Stimulated activated naive CD8-positive, alpha-beta T cell treated with anti-CD3 and anti-CD28 coated beads, Interleukin-15, Interleukin-2, amounts not matched to agents 100 ng/mL and 50 ng/mL, for 24 hours (primary cell): ENCODE results near the gene NUP50.
A peak's percentile ranks its signal among the peaks of the same experiment; 100 is the strongest.

Experiments used
- H3K27ac Mint-ChIP-seq: one replicate; pipeline ENCODE4 v1.8.0; 2021; ENCODE audit warnings: mild to moderate bottlenecking, mixed read lengths
- H3K27me3 Mint-ChIP-seq: one replicate; pipeline ENCODE4 v1.8.0; 2021; ENCODE audit warnings: mixed read lengths
- H3K36me3 Mint-ChIP-seq: one replicate; pipeline ENCODE4 v1.8.0; 2021; ENCODE audit warnings: low read depth, mixed read lengths
- H3K4me1 Mint-ChIP-seq: one replicate; pipeline ENCODE4 v1.8.0; 2021; ENCODE audit warnings: low read depth, mixed read lengths
- H3K4me3 Mint-ChIP-seq: one replicate; pipeline ENCODE4 v1.8.0; 2021; ENCODE audit warnings: mild to moderate bottlenecking, mixed read lengths
- H3K9me3 Mint-ChIP-seq: one replicate; pipeline ENCODE4 v1.8.0; 2021; ENCODE audit warnings: mixed read lengths

Gene NUP50

GRCh38 chr22:45163451-45164269, at the start of gene NUP50:
Gene NUP50, plus strand, starts transcription at chr22:45163925. Its CDS starts 4,253 bp downstream, at chr22:45168178.
- no peaks in the 10 kb centered on the region for H3K27me3 Mint-ChIP-seq
- H3K4me3 Mint-ChIP-seq: peak within 1 kb of the TSS; percentile 94
- H3K4me1 Mint-ChIP-seq: peaks cover 65% of the 10 kb centered on the region
- H3K9me3 Mint-ChIP-seq: no peaks in the 10 kb centered on the region
- H3K27ac Mint-ChIP-seq: peak within 1 kb of the TSS; percentile 91
- H3K36me3 Mint-ChIP-seq: peaks cover 54% of the 10 kb centered on the region

GRCh38 chr22:45120440-45120839, 43.3 kb upstream of the NUP50 start:
- Mint-ChIP-seq H3K9me3 (no peaks in the 10 kb centered on the region), H3K4me1 (no peaks in the 10 kb centered on the region), H3K27ac (no peak overlapping the region), H3K4me3 (no peak overlapping the region), H3K27me3 (peaks cover 7% of the 10 kb centered on the region), H3K36me3 (no peaks in the 10 kb centered on the region)

- Mint-ChIP-seq H3K27me3 (peaks cover 3% of the 10 kb centered on the region), H3K4me1 (no peaks in the 10 kb centered on the region), H3K36me3 (no peaks in the 10 kb centered on the region), H3K4me3 (no peak overlapping the region), H3K9me3 (no peaks in the 10 kb centered on the region), H3K27ac (no peak overlapping the region)
These were observed 42.8 kb upstream of the NUP50 start for GRCh38 chr22:45120931-45121330.

- Mint-ChIP-seq H3K4me1 (peaks cover 4% of the 10 kb centered on the region), H3K27me3 (peaks cover 3% of the 10 kb centered on the region), H3K9me3 (no peaks in the 10 kb centered on the region), H3K27ac (no peak overlapping the region), H3K4me3 (no peak overlapping the region), H3K36me3 (no peaks in the 10 kb centered on the region)
These were observed 39.4 kb upstream of the NUP50 start for GRCh38 chr22:45124176-45124847.

- no peak overlapping the region for H3K27ac Mint-ChIP-seq
These were observed 38.5 kb upstream of the NUP50 start for GRCh38 chr22:45125188-45125587.

GRCh38 chr22:45127866-45128265, 35.9 kb upstream of the NUP50 start:
- Mint-ChIP-seq H3K4me1 (peaks cover 25% of the 10 kb centered on the region), H3K27ac (no peak overlapping the region), H3K4me3 (no peak overlapping the region), H3K9me3 (no peaks in the 10 kb centered on the region), H3K27me3 (peaks cover 3% of the 10 kb centered on the region), H3K36me3 (peaks cover 8% of the 10 kb centered on the region)

More at GRCh38 chr22:45125188-45125587, 38.5 kb upstream of the NUP50 start:
- H3K4me1 Mint-ChIP-seq: peaks cover 13% of the 10 kb centered on the region
- no peaks in the 10 kb centered on the region for H3K9me3 Mint-ChIP-seq
- H3K4me3 Mint-ChIP-seq: no peak overlapping the region
- H3K36me3 Mint-ChIP-seq: no peaks in the 10 kb centered on the region
- H3K27me3 Mint-ChIP-seq: peaks cover 3% of the 10 kb centered on the region

GRCh38 chr22:45129703-45130524, 33.8 kb upstream of the NUP50 start:
- peak overlapping the region; percentile 67 for H3K27ac Mint-ChIP-seq
- H3K36me3 Mint-ChIP-seq: peaks cover 22% of the 10 kb centered on the region
- H3K4me3 Mint-ChIP-seq: peak overlapping the region; percentile 35
- H3K27me3 Mint-ChIP-seq: no peaks in the 10 kb centered on the region
- H3K4me1 Mint-ChIP-seq: peaks cover 25% of the 10 kb centered on the region
- no peaks in the 10 kb centered on the region for H3K9me3 Mint-ChIP-seq

- Mint-ChIP-seq H3K4me3 (no peak overlapping the region), H3K4me1 (peaks cover 25% of the 10 kb centered on the region), H3K36me3 (peaks cover 29% of the 10 kb centered on the region), H3K9me3 (no peaks in the 10 kb centered on the region), H3K27ac (peak overlapping the region; percentile 71), H3K27me3 (no peaks in the 10 kb centered on the region)
These were observed 32.8 kb upstream of the NUP50 start for GRCh38 chr22:45130891-45131290.

GRCh38 chr22:45131749-45132148, 32.0 kb upstream of the NUP50 start:
- no peak overlapping the region for H3K27ac Mint-ChIP-seq
- peaks cover 35% of the 10 kb centered on the region for H3K36me3 Mint-ChIP-seq
- no peak overlapping the region for H3K4me3 Mint-ChIP-seq
- no peaks in the 10 kb centered on the region for H3K9me3 Mint-ChIP-seq
- H3K27me3 Mint-ChIP-seq: no peaks in the 10 kb centered on the region
- peaks cover 30% of the 10 kb centered on the region for H3K4me1 Mint-ChIP-seq

GRCh38 chr22:45134313-45134712, 29.4 kb upstream of the NUP50 start:
- H3K27ac Mint-ChIP-seq: no peak overlapping the region
- H3K9me3 Mint-ChIP-seq: no peaks in the 10 kb centered on the region
- peaks cover 27% of the 10 kb centered on the region for H3K4me1 Mint-ChIP-seq
- no peak overlapping the region for H3K4me3 Mint-ChIP-seq
- H3K36me3 Mint-ChIP-seq: peaks cover 48% of the 10 kb centered on the region
- H3K27me3 Mint-ChIP-seq: no peaks in the 10 kb centered on the region

- no peaks in the 10 kb centered on the region for H3K9me3 Mint-ChIP-seq
- H3K4me1 Mint-ChIP-seq: peaks cover 6% of the 10 kb centered on the region
- H3K4me3 Mint-ChIP-seq: no peak overlapping the region
- no peak overlapping the region for H3K27ac Mint-ChIP-seq
- no peaks in the 10 kb centered on the region for H3K27me3 Mint-ChIP-seq
- H3K36me3 Mint-ChIP-seq: peaks cover 58% of the 10 kb centered on the region
These were observed 27.1 kb upstream of the NUP50 start for GRCh38 chr22:45136594-45136993.

GRCh38 chr22:45139693-45140092, 24.0 kb upstream of the NUP50 start:
- peaks cover 53% of the 10 kb centered on the region for H3K36me3 Mint-ChIP-seq
- peaks cover 6% of the 10 kb centered on the region for H3K4me1 Mint-ChIP-seq
- peaks cover 4% of the 10 kb centered on the region for H3K9me3 Mint-ChIP-seq
- no peaks in the 10 kb centered on the region for H3K27me3 Mint-ChIP-seq
- no peak overlapping the region for H3K4me3 Mint-ChIP-seq
- no peak overlapping the region for H3K27ac Mint-ChIP-seq

GRCh38 chr22:45142376-45142775, 21.3 kb upstream of the NUP50 start:
- peaks cover 4% of the 10 kb centered on the region for H3K9me3 Mint-ChIP-seq
- H3K27me3 Mint-ChIP-seq: no peaks in the 10 kb centered on the region
- no peak overlapping the region for H3K27ac Mint-ChIP-seq
- H3K36me3 Mint-ChIP-seq: peaks cover 41% of the 10 kb centered on the region
- H3K4me1 Mint-ChIP-seq: no peaks in the 10 kb centered on the region
- no peak overlapping the region for H3K4me3 Mint-ChIP-seq

GRCh38 chr22:45144916-45145315, 18.8 kb upstream of the NUP50 start:
- peaks cover 40% of the 10 kb centered on the region for H3K36me3 Mint-ChIP-seq
- peaks cover 4% of the 10 kb centered on the region for H3K9me3 Mint-ChIP-seq
- no peak overlapping the region for H3K4me3 Mint-ChIP-seq
- H3K4me1 Mint-ChIP-seq: no peaks in the 10 kb centered on the region
- no peak overlapping the region for H3K27ac Mint-ChIP-seq
- H3K27me3 Mint-ChIP-seq: no peaks in the 10 kb centered on the region

GRCh38 chr22:45149671-45150070, 14.1 kb upstream of the NUP50 start:
- Mint-ChIP-seq H3K36me3 (peaks cover 59% of the 10 kb centered on the region), H3K4me1 (peaks cover 4% of the 10 kb centered on the region), H3K4me3 (no peak overlapping the region), H3K27ac (no peak overlapping the region), H3K27me3 (no peaks in the 10 kb centered on the region), H3K9me3 (no peaks in the 10 kb centered on the region)
